ENCODE data around the gene P4HB.
"Not testable (repeated sequence)": the region's sequence is repeated elsewhere in the genome, so short reads cannot be mapped to it uniquely, and the experiment has no call there.

P4HB gene

GRCh38 chr17:81840059-81840458, 20.3 kb downstream of the P4HB start:
- H3K4me3 ChIP-seq (ENCODE audit: low read length in 2 of 2); H3K9ac ChIP-seq (ENCODE audit: low read depth in 1 of 2, low read length in 2 of 2); H3K4me1 ChIP-seq (ENCODE audit: control insufficient read depth in 2 of 2, insufficient read depth in 2 of 2, low read length in 2 of 2); H3K27me3 ChIP-seq (ENCODE audit: control insufficient read depth in 2 of 2, insufficient read depth in 2 of 2, low read length in 2 of 2); H3K27ac ChIP-seq (ENCODE audit: low read depth in 2 of 2, low read length in 2 of 2); H3K9me3 ChIP-seq (ENCODE audit: control insufficient read depth in 2 of 2, low read length in 2 of 2): not testable (repeated sequence)
- H3K36me3 ChIP-seq (ENCODE audit: control insufficient read depth in 2 of 2, insufficient read depth in 2 of 2, low read length in 2 of 2): peaks cover 23 to 28% of the 10 kb centered on the region in 2 donors

- Histone ChIP-seq H3K27ac (ENCODE audit: low read depth in 2 of 2, low read length in 2 of 2) (no peak overlapping the region), H3K4me1 (ENCODE audit: control insufficient read depth in 2 of 2, insufficient read depth in 2 of 2, low read length in 2 of 2) (no peaks in the 10 kb centered on the region), H3K36me3 (ENCODE audit: control insufficient read depth in 2 of 2, insufficient read depth in 2 of 2, low read length in 2 of 2) (peaks cover 15 to 20% of the 10 kb centered on the region in 2 donors), H3K9me3 (ENCODE audit: control insufficient read depth in 2 of 2, low read length in 2 of 2) (no peaks in the 10 kb centered on the region), H3K4me3 (ENCODE audit: low read length in 2 of 2) (no peak overlapping the region), H3K9ac (ENCODE audit: low read depth in 1 of 2, low read length in 2 of 2) (no peak overlapping the region), H3K27me3 (ENCODE audit: control insufficient read depth in 2 of 2, insufficient read depth in 2 of 2, low read length in 2 of 2) (no peaks in the 10 kb centered on the region)
Observed at GRCh38 chr17:81839301-81839700, 21.0 kb downstream of the P4HB start.

GRCh38 chr17:81838753-81839255, 21.5 kb downstream of the P4HB start:
- H3K4me1 ChIP-seq (ENCODE audit: control insufficient read depth in 2 of 2, insufficient read depth in 2 of 2, low read length in 2 of 2): peaks cover under 1% of the 10 kb centered on the region in 2 donors
- H3K9me3 ChIP-seq (ENCODE audit: control insufficient read depth in 2 of 2, low read length in 2 of 2): no peaks in the 10 kb centered on the region
- H3K36me3 ChIP-seq (ENCODE audit: control insufficient read depth in 2 of 2, insufficient read depth in 2 of 2, low read length in 2 of 2): peaks cover 11 to 16% of the 10 kb centered on the region in 2 donors
- no peaks in the 10 kb centered on the region for H3K27me3 ChIP-seq (ENCODE audit: control insufficient read depth in 2 of 2, insufficient read depth in 2 of 2, low read length in 2 of 2)
- H3K4me3 ChIP-seq (ENCODE audit: low read length in 2 of 2): no peak overlapping the region
- no peak overlapping the region for H3K9ac ChIP-seq (ENCODE audit: low read depth in 1 of 2, low read length in 2 of 2)
- no peak overlapping the region for H3K27ac ChIP-seq (ENCODE audit: low read depth in 2 of 2, low read length in 2 of 2)

GRCh38 chr17:81837641-81838040, 22.7 kb downstream of the P4HB start:
- Histone ChIP-seq H3K4me3 (ENCODE audit: low read length in 2 of 2) (no peak overlapping the region), H3K9me3 (ENCODE audit: control insufficient read depth in 2 of 2, low read length in 2 of 2) (no peaks in the 10 kb centered on the region), H3K4me1 (ENCODE audit: control insufficient read depth in 2 of 2, insufficient read depth in 2 of 2, low read length in 2 of 2) (peaks cover 4 to 5% of the 10 kb centered on the region in 2 donors), H3K9ac (ENCODE audit: low read depth in 1 of 2, low read length in 2 of 2) (no peak overlapping the region), H3K36me3 (ENCODE audit: control insufficient read depth in 2 of 2, insufficient read depth in 2 of 2, low read length in 2 of 2) (peaks cover 0 to 4% of the 10 kb centered on the region in 2 donors), H3K27ac (ENCODE audit: low read depth in 2 of 2, low read length in 2 of 2) (no peak overlapping the region), H3K27me3 (ENCODE audit: control insufficient read depth in 2 of 2, insufficient read depth in 2 of 2, low read length in 2 of 2) (no peaks in the 10 kb centered on the region)

GRCh38 chr17:81834831-81835267, 25.5 kb downstream of the P4HB start, which contains the start of gene PPP1R27:
TSS of gene PPP1R27 (minus strand) at chr17:81835050. CDS start at chr17:81834953, 97 bp downstream.
- Histone ChIP-seq H3K36me3 (ENCODE audit: control insufficient read depth in 2 of 2, insufficient read depth in 2 of 2, low read length in 2 of 2) (no peaks in the 10 kb centered on the region), H3K27ac (ENCODE audit: low read depth in 2 of 2, low read length in 2 of 2) (peak within 1 kb of the TSS; percentile 86 to 93), H3K9ac (ENCODE audit: low read depth in 1 of 2, low read length in 2 of 2) (peak within 1 kb of the TSS; percentile 85 to 94), H3K27me3 (ENCODE audit: control insufficient read depth in 2 of 2, insufficient read depth in 2 of 2, low read length in 2 of 2) (no peaks in the 10 kb centered on the region), H3K4me3 (ENCODE audit: low read length in 2 of 2) (peak within 1 kb of the TSS; percentile 67 to 75), H3K9me3 (ENCODE audit: control insufficient read depth in 2 of 2, low read length in 2 of 2) (no peaks in the 10 kb centered on the region), H3K4me1 (ENCODE audit: control insufficient read depth in 2 of 2, insufficient read depth in 2 of 2, low read length in 2 of 2) (peaks cover 11 to 16% of the 10 kb centered on the region in 2 donors)

GRCh38 chr17:81833921-81834830, 26.2 kb downstream of the P4HB start:
- no peaks in the 10 kb centered on the region for H3K27me3 ChIP-seq (ENCODE audit: control insufficient read depth in 2 of 2, insufficient read depth in 2 of 2, low read length in 2 of 2)
- H3K27ac ChIP-seq (ENCODE audit: low read depth in 2 of 2, low read length in 2 of 2): peak overlapping the region; percentile 86 to 93
- H3K36me3 ChIP-seq (ENCODE audit: control insufficient read depth in 2 of 2, insufficient read depth in 2 of 2, low read length in 2 of 2): no peaks in the 10 kb centered on the region
- H3K4me1 ChIP-seq (ENCODE audit: control insufficient read depth in 2 of 2, insufficient read depth in 2 of 2, low read length in 2 of 2): peaks cover 11 to 16% of the 10 kb centered on the region in 2 donors
- peak overlapping the region; percentile 85 to 94 for H3K9ac ChIP-seq (ENCODE audit: low read depth in 1 of 2, low read length in 2 of 2)
- no peaks in the 10 kb centered on the region for H3K9me3 ChIP-seq (ENCODE audit: control insufficient read depth in 2 of 2, low read length in 2 of 2)
- peak overlapping the region; percentile 67 to 75 for H3K4me3 ChIP-seq (ENCODE audit: low read length in 2 of 2)

GRCh38 chr17:81833160-81833920, 27.0 kb downstream of the P4HB start, which contains the start of gene MCRIP1:
TSS of gene MCRIP1 (minus strand) at chr17:81833291. CDS start at chr17:81824506, 8,785 bp downstream.
- Histone ChIP-seq H3K9me3 (ENCODE audit: control insufficient read depth in 2 of 2, low read length in 2 of 2) (no peaks in the 10 kb centered on the region), H3K27me3 (ENCODE audit: control insufficient read depth in 2 of 2, insufficient read depth in 2 of 2, low read length in 2 of 2) (no peaks in the 10 kb centered on the region), H3K27ac (ENCODE audit: low read depth in 2 of 2, low read length in 2 of 2) (peak within 1 kb of the TSS; percentile 86 to 93), H3K9ac (ENCODE audit: low read depth in 1 of 2, low read length in 2 of 2) (peak within 1 kb of the TSS; percentile 88 to 94), H3K36me3 (ENCODE audit: control insufficient read depth in 2 of 2, insufficient read depth in 2 of 2, low read length in 2 of 2) (no peaks in the 10 kb centered on the region), H3K4me1 (ENCODE audit: control insufficient read depth in 2 of 2, insufficient read depth in 2 of 2, low read length in 2 of 2) (peaks cover 11 to 16% of the 10 kb centered on the region in 2 donors), H3K4me3 (ENCODE audit: low read length in 2 of 2) (peak within 1 kb of the TSS; percentile 68 to 77)

GRCh38 chr17:81832608-81833159, 27.7 kb downstream of the P4HB start:
- Histone ChIP-seq H3K9ac (ENCODE audit: low read depth in 1 of 2, low read length in 2 of 2) (peak overlapping the region; percentile 85 to 88), H3K36me3 (ENCODE audit: control insufficient read depth in 2 of 2, insufficient read depth in 2 of 2, low read length in 2 of 2) (no peaks in the 10 kb centered on the region), H3K4me3 (ENCODE audit: low read length in 2 of 2) (peak overlapping the region; percentile 68 to 77), H3K4me1 (ENCODE audit: control insufficient read depth in 2 of 2, insufficient read depth in 2 of 2, low read length in 2 of 2) (peaks cover 11 to 16% of the 10 kb centered on the region in 2 donors), H3K9me3 (ENCODE audit: control insufficient read depth in 2 of 2, low read length in 2 of 2) (no peaks in the 10 kb centered on the region), H3K27ac (ENCODE audit: low read depth in 2 of 2, low read length in 2 of 2) (peak overlapping the region; percentile 83 to 88), H3K27me3 (ENCODE audit: control insufficient read depth in 2 of 2, insufficient read depth in 2 of 2, low read length in 2 of 2) (no peaks in the 10 kb centered on the region)

- no peaks in the 10 kb centered on the region for H3K9me3 ChIP-seq (ENCODE audit: control insufficient read depth in 2 of 2, low read length in 2 of 2)
- H3K27ac ChIP-seq (ENCODE audit: low read depth in 2 of 2, low read length in 2 of 2): peak overlapping the region; percentile 83 to 88
- H3K27me3 ChIP-seq (ENCODE audit: control insufficient read depth in 2 of 2, insufficient read depth in 2 of 2, low read length in 2 of 2): no peaks in the 10 kb centered on the region
- H3K9ac ChIP-seq (ENCODE audit: low read depth in 1 of 2, low read length in 2 of 2): peak overlapping the region; percentile 85 to 88
- no peaks in the 10 kb centered on the region for H3K36me3 ChIP-seq (ENCODE audit: control insufficient read depth in 2 of 2, insufficient read depth in 2 of 2, low read length in 2 of 2)
- H3K4me3 ChIP-seq (ENCODE audit: low read length in 2 of 2): peak overlapping the region; percentile 68 to 77
- H3K4me1 ChIP-seq (ENCODE audit: control insufficient read depth in 2 of 2, insufficient read depth in 2 of 2, low read length in 2 of 2): peaks cover 11 to 16% of the 10 kb centered on the region in 2 donors
Observed at GRCh38 chr17:81831957-81832607, 28.3 kb downstream of the P4HB start.
